Kidney tubule cell (primary cell): Measurements from ENCODE around the gene EEIG2.
A peak's percentile ranks its signal among the peaks of the same experiment; 100 is the strongest.

Source experiments
- DNase-seq: peaks from one replicate; pipeline ENCODE4 v3.0.0-alpha.2; 2018; ENCODE audit warnings: low spot score

Gene EEIG2

GRCh38 chr1:108583757-108584427 lies 24.0 kb downstream of the EEIG2 start:
- no peak for DNase-seq

GRCh38 chr1:108584428-108584856 lies 24.5 kb downstream of the EEIG2 start:
- DNase-seq: no peak

- no peak for DNase-seq
Observed at GRCh38 chr1:108585313-108585712, 25.4 kb downstream of the EEIG2 start.

GRCh38 chr1:108590441-108590840 lies 30.5 kb downstream of the EEIG2 start:
- no peak for DNase-seq

- DNase-seq: peak; percentile 77
Observed at GRCh38 chr1:108590957-108591356, 31.1 kb downstream of the EEIG2 start.

GRCh38 chr1:108591466-108591865 lies 31.6 kb downstream of the EEIG2 start:
- DNase-seq: no peak

GRCh38 chr1:108592030-108592759 lies 32.3 kb downstream of the EEIG2 start:
- DNase-seq: peak; percentile 4

- DNase-seq: no peak
Observed at GRCh38 chr1:108593448-108593847, 33.5 kb downstream of the EEIG2 start.

GRCh38 chr1:108595507-108595906 lies 35.6 kb downstream of the EEIG2 start:
- DNase-seq: no peak

GRCh38 chr1:108597041-108597440 lies 37.1 kb downstream of the EEIG2 start:
- DNase-seq: no peak

- DNase-seq: no peak
Observed at GRCh38 chr1:108598340-108598739, 38.4 kb downstream of the EEIG2 start.

- DNase-seq: no peak
Observed at GRCh38 chr1:108600504-108600903, 40.6 kb downstream of the EEIG2 start.

GRCh38 chr1:108601708-108602410 lies 42.0 kb downstream of the EEIG2 start:
- DNase-seq: no peak

- DNase-seq: no peak
Observed at GRCh38 chr1:108605633-108606032, 45.7 kb downstream of the EEIG2 start.

- no peak for DNase-seq
Observed at GRCh38 chr1:108606478-108606877, 46.6 kb downstream of the EEIG2 start.

GRCh38 chr1:108609483-108610049 lies 49.7 kb downstream of the EEIG2 start:
- DNase-seq: no peak
